Ectodermal cell (in vitro differentiated cells): ENCODE data around the gene MRPS16.

Source experiments
- H3K27ac ChIP-seq: 2 replicates; pipeline ENCODE4 v1.7.0; 2013; ENCODE audit warnings: mild to moderate bottlenecking, low read depth, low read length; ENCODE audit not compliant: insufficient read depth, poor library complexity, severe bottlenecking
- H3K27me3 ChIP-seq: 2 replicates; pipeline ENCODE4 v1.7.0; 2013; ENCODE audit warnings: mild to moderate bottlenecking, low read length; ENCODE audit not compliant: insufficient read depth, control insufficient read depth, poor library complexity, severe bottlenecking
- H3K36me3 ChIP-seq: one replicate; pipeline ENCODE4 v1.7.0; 2013; ENCODE audit warnings: low read length; ENCODE audit not compliant: control insufficient read depth, insufficient read depth
- H3K4me1 ChIP-seq: one replicate; pipeline ENCODE4 v1.7.0; 2013; ENCODE audit warnings: low read length; ENCODE audit not compliant: control insufficient read depth, insufficient read depth
- H3K4me3 ChIP-seq: 2 replicates; pipeline ENCODE4 v1.7.0; 2013; ENCODE audit warnings: low read depth, low read length, control low read depth; ENCODE audit not compliant: insufficient read depth
- H3K9me3 ChIP-seq: 2 replicates; pipeline ENCODE4 v1.7.0; 2013; ENCODE audit warnings: mild to moderate bottlenecking, low read length, moderate library complexity; ENCODE audit not compliant: control insufficient read depth
- WGBS, 2 experiments: methylation state at CpG; one replicate each; pipeline ENCODE4 v1.1.7; 2013; ENCODE audit warnings: missing lambda C conversion rate in 2 of 2; 5-methylcytosine and 5-hydroxymethylcytosine counted together

The MRPS16 gene

GRCh38 chr10:73205890-73206289 is 46.6 kb downstream of the MRPS16 start:
- Histone ChIP-seq H3K9me3 (peaks cover 2% of the 10 kb centered on the region), H3K4me1 (no peaks in the 10 kb centered on the region), H3K27me3 (no peaks in the 10 kb centered on the region), H3K27ac (no peak overlapping the region), H3K36me3 (peaks cover 10% of the 10 kb centered on the region), H3K4me3 (no peak overlapping the region)
- WGBS, 2 experiments: 100% methylated on average over 1 of the region's 1 CpG

- H3K27me3 ChIP-seq: no peaks in the 10 kb centered on the region
- no peak overlapping the region for H3K4me3 ChIP-seq
- no peak overlapping the region for H3K27ac ChIP-seq
- peaks cover 10% of the 10 kb centered on the region for H3K36me3 ChIP-seq
- H3K9me3 ChIP-seq: peaks cover 2% of the 10 kb centered on the region
- no peaks in the 10 kb centered on the region for H3K4me1 ChIP-seq
- WGBS, 2 experiments: 92 to 94% methylated on average over 3 of the region's 3 CpGs
Observed at GRCh38 chr10:73205081-73205480, 47.4 kb downstream of the MRPS16 start.
